Kidney (tissue), 22 donors: ENCODE measurements around the gene TMBIM4. TPM values are rescaled to one million over a fixed set of nuclear protein-coding genes. Genes with fewer than 3 reads are reported as not detected.
"Not testable (repeated sequence)": the region's sequence is repeated elsewhere in the genome, so short reads cannot be mapped to it uniquely, and the experiment has no call there.

Source experiments
- DNase-seq, 5 donors: peaks; one replicate each; pipeline ENCODE4 v3.0.0-alpha.2; 2013 to 2020
- FAIRE-seq: peaks from 2 replicates; lab custom pipeline; 2012; peaks lifted over from hg19 to GRCh38; lab: Jason Lieb, UNC
- H3K27ac ChIP-seq, 2 donors: one replicate each; pipeline ENCODE4 v1.7.0; 2013; ENCODE audit warnings: low read depth in 2 of 2, low read length in 2 of 2, inconsistent platforms in 1 of 2
- H3K27me3 ChIP-seq: one replicate; pipeline ENCODE4 v1.7.1; 2013; ENCODE audit warnings: low read length, inconsistent platforms; ENCODE audit not compliant: control insufficient read depth, insufficient read depth
- H3K36me3 ChIP-seq, 3 donors: one replicate each; pipeline versions ENCODE4 v1.7.0 to v1.7.1; 2013; ENCODE audit warnings: low read length in 3 of 3, control low read depth in 1 of 3, inconsistent platforms in 1 of 3; ENCODE audit not compliant: insufficient read depth in 3 of 3, control insufficient read depth in 2 of 3
- H3K4me1 ChIP-seq, 3 donors: one replicate each; pipeline versions ENCODE4 v1.7.0 to v1.7.1; 2013; ENCODE audit warnings: low read length in 3 of 3, inconsistent platforms in 1 of 3, low read depth in 1 of 3; ENCODE audit not compliant: control insufficient read depth in 2 of 3, insufficient read depth in 2 of 3
- H3K4me3 ChIP-seq, 3 donors: one replicate each; pipeline versions ENCODE4 v1.7.0 to v1.8.1; 2013; ENCODE audit warnings: low read length in 3 of 3, control low read depth in 1 of 3, inconsistent platforms in 1 of 3
- H3K9ac ChIP-seq, 3 donors: one replicate each; pipeline versions ENCODE4 v1.7.0 to v1.7.1; 2013; ENCODE audit warnings: low read length in 3 of 3, control low read depth in 1 of 3, inconsistent platforms in 1 of 3
- H3K9me3 ChIP-seq, 3 donors: one replicate each; pipeline versions ENCODE4 v1.7.0 to v1.7.1; 2013; ENCODE audit warnings: low read length in 3 of 3, control low read depth in 1 of 3, inconsistent platforms in 1 of 3; ENCODE audit not compliant: control insufficient read depth in 2 of 3, insufficient read depth in 1 of 3
- CTCF ChIP-seq: IDR thresholded peaks from 3 replicates; pipeline ENCODE4 v1.5.1; 2012; ENCODE audit warnings: mild to moderate bottlenecking, moderate library complexity, borderline replicate concordance; ENCODE audit not compliant: insufficient read depth; ENCODE audit errors: extremely low read depth
- intact Hi-C: fragments of 100-400 bp; cut with DNase I; formaldehyde crosslinking; loops from one replicate; pipeline ENCODE4 v1.11.1; 2022
- long read RNA-seq, 10 donors: library from polyadenylated mRNA in 1 of 10; unstranded in 1 of 10; transcript quantifications; one replicate each; pipeline ENCODE4 v2.0.0 and lab custom pipeline, GENCODE V29; 2021 to 2026
- polyA plus RNA-seq: library from polyadenylated mRNA; stranded (reverse); fragments of 350-450 nt; fragmentation: Illumina TruSeq; extraction: RNeasy Lipid Tissue Mini Kit (QIAGEN cat#74804); gene quantifications from one replicate; pipeline ENCODE4 v1.2.3, GENCODE V29; 2014; ENCODE audit warnings: low read depth, low replicate concordance; ENCODE audit not compliant: insufficient read depth
- total RNA-seq: library from RNA; stranded (reverse); fragmentation: NEBNext Ultra II Directional; extraction: Animal tissue kit (Norgen Biotek cat#: 25700); gene quantifications from one replicate; pipeline ENCODE4 v1.2.1, GENCODE V29; 2021
- donor health status: control.
- donor health status: control.
- donor health status: control.
- donor health status: control.
- donor health status: control.
- donor health status: DM: yes; HTN: yes; CAD: no.
- donor health status: Normal renal cell carcinoma (clear cell type).

TMBIM4 gene
- total RNA-seq (140 TPM), polyA plus RNA-seq (179 TPM)
- long read RNA-seq, donor 1, transcript TMBIM4-202 (7 exons, 2,952 nt), result major isoform, 58 of 103 reads
- long read RNA-seq, donor 1, transcript TMBIM4-206 (2 exons, 552 nt), result minor isoform, 5 of 103 reads
- long read RNA-seq, donor 1, partial matches to known transcripts, result 38 of 103 reads
- long read RNA-seq, donor 1, other reads (novel, unspliced or antisense), result 0 of 103 reads
- long read RNA-seq, donor 2, transcript TMBIM4-202 (7 exons, 2,952 nt), result major isoform, 79 of 88 reads
- long read RNA-seq, donor 2, transcript TMBIM4-206 (2 exons, 552 nt), result minor isoform, 6 of 88 reads
- long read RNA-seq, donor 2, partial matches to known transcripts, result 0 of 88 reads
- long read RNA-seq, donor 2, other reads (novel, unspliced or antisense), result 0 of 88 reads
- long read RNA-seq, donor 3, transcript TMBIM4-202 (7 exons, 2,952 nt), result major isoform, 92 of 119 reads
- long read RNA-seq, donor 3, partial matches to known transcripts, result 16 of 119 reads
- long read RNA-seq, donor 3, other reads (novel, unspliced or antisense), result 0 of 119 reads
- long read RNA-seq, donor 4, transcript TMBIM4-202 (7 exons, 2,952 nt), result major isoform, 53 of 59 reads
- long read RNA-seq, donor 4, partial matches to known transcripts, result 0 of 59 reads
- long read RNA-seq, donor 4, other reads (novel, unspliced or antisense), result 0 of 59 reads
- long read RNA-seq, donor 5, transcript TMBIM4-202 (7 exons, 2,952 nt), result major isoform, 6 of 7 reads
- long read RNA-seq, donor 5, partial matches to known transcripts, result 0 of 7 reads
- long read RNA-seq, donor 5, other reads (novel, unspliced or antisense), result 0 of 7 reads
- long read RNA-seq, donor 6, transcript TMBIM4-202 (7 exons, 2,952 nt), result major isoform, 172 of 194 reads
- long read RNA-seq, donor 6, partial matches to known transcripts, result 8 of 194 reads
- long read RNA-seq, donor 6, other reads (novel, unspliced or antisense), result 7 of 194 reads
- long read RNA-seq, donor 7, transcript TMBIM4-202 (7 exons, 2,952 nt), result major isoform, 70 of 80 reads
- long read RNA-seq, donor 7, partial matches to known transcripts, result 0 of 80 reads
- long read RNA-seq, donor 7, other reads (novel, unspliced or antisense), result 8 of 80 reads
- long read RNA-seq, donor 8, transcript TMBIM4-202 (7 exons, 2,952 nt), result major isoform, 55 of 64 reads
- long read RNA-seq, donor 8, partial matches to known transcripts, result 0 of 64 reads
- long read RNA-seq, donor 8, other reads (novel, unspliced or antisense), result 0 of 64 reads
- long read RNA-seq, donor 9, transcript TMBIM4-202 (7 exons, 2,952 nt), result major isoform, 39 of 42 reads
- long read RNA-seq, donor 9, partial matches to known transcripts, result 0 of 42 reads
- long read RNA-seq, donor 9, other reads (novel, unspliced or antisense), result 0 of 42 reads
- long read RNA-seq, donor 10, transcript TMBIM4-202 (7 exons, 2,952 nt), result major isoform, 59 of 68 reads
- long read RNA-seq, donor 10, transcript TMBIM4-206 (2 exons, 552 nt), result minor isoform, 8 of 68 reads
- long read RNA-seq, donor 10, partial matches to known transcripts, result 0 of 68 reads
- long read RNA-seq, donor 10, other reads (novel, unspliced or antisense), result 0 of 68 reads

- TF ChIP-seq CTCF, result peak; percentile 42
- H3K36me3 ChIP-seq, result no peaks in the 10 kb centered on the region
- H3K9ac ChIP-seq, result peak within 1 kb of the TSS; percentile 81 to 95 (median 94)
- DNase-seq (peak; percentile 92 to 97 (median 96)), FAIRE-seq (no peak)
- H3K9me3 ChIP-seq, result peaks cover 0 to 6% (median 0%) of the 10 kb centered on the region in 3 donors
- H3K4me1 ChIP-seq, result peaks cover 0 to 8% (median 2%) of the 10 kb centered on the region in 3 donors
- peak within 1 kb of the TSS; percentile 76 to 97 (median 85) for H3K4me3 ChIP-seq
- H3K27me3 ChIP-seq, result no peaks in the 10 kb centered on the region
- H3K27ac ChIP-seq, result peak within 1 kb of the TSS; percentile 98 to 100
- intact Hi-C loops, result no loop called here
Observed at GRCh38 chr12:66169221-66170170, at the start of gene TMBIM4. TMBIM4 (minus strand) TSS chr12:66169996; CDS start chr12:66169951, 45 bp downstream.

GRCh38 chr12:66217342-66217917 is 47.6 kb upstream of the TMBIM4 start:
- intact Hi-C loops, result no loop called here
- Histone ChIP-seq H3K27ac (no peak overlapping the region), H3K4me1 (no peaks in the 10 kb centered on the region), H3K9me3 (no peaks in the 10 kb centered on the region), H3K9ac (no peak overlapping the region), H3K4me3 (no peak overlapping the region), H3K27me3 (no peaks in the 10 kb centered on the region), H3K36me3 (no peaks in the 10 kb centered on the region)
- DNase-seq (no peak), FAIRE-seq (no peak)
- TF ChIP-seq CTCF, result no peak

GRCh38 chr12:66213011-66213410 is 43.2 kb upstream of the TMBIM4 start:
- H3K36me3 ChIP-seq, H3K4me1 ChIP-seq, H3K27me3 ChIP-seq, FAIRE-seq, H3K9ac ChIP-seq, intact Hi-C loops, H3K9me3 ChIP-seq, DNase-seq, H3K4me3 ChIP-seq, H3K27ac ChIP-seq: not testable (repeated sequence)

- H3K36me3 ChIP-seq, H3K9me3 ChIP-seq, H3K4me3 ChIP-seq, intact Hi-C loops, FAIRE-seq, DNase-seq, H3K27me3 ChIP-seq, H3K9ac ChIP-seq, H3K4me1 ChIP-seq, H3K27ac ChIP-seq: not testable (repeated sequence)
Observed at GRCh38 chr12:66211573-66211972, 41.8 kb upstream of the TMBIM4 start.
